ENCODE measurements around the gene APOL5. TPM values are rescaled to one million over a fixed set of nuclear protein-coding genes. Genes with fewer than 3 reads are reported as not detected.
"Not testable (repeated sequence)": the region's sequence is repeated elsewhere in the genome, so short reads cannot be mapped to it uniquely, and the experiment has no call there.

APOL5 gene
- total RNA-seq, 2 donors from 2014 or later = not detected

- TF ChIP-seq CTCF (IDR thresholded peaks at IDR 0.05) = no peak
- no peak overlapping the region for H3K4me3 ChIP-seq
- no peak overlapping the region for H3K27ac ChIP-seq
- H3K27me3 ChIP-seq = no peaks in the 10 kb centered on the region
- no peaks in the 10 kb centered on the region for H3K4me1 ChIP-seq
- H3K9ac ChIP-seq (ENCODE audit: low read depth in 2 of 2, low read length in 2 of 2) = no peak overlapping the region
- intact Hi-C loops (cut with DNase I) = no loop called here
- no peaks in the 10 kb centered on the region for H3K9me3 ChIP-seq
- DNase-seq = no peak
- H3K36me3 ChIP-seq = no peaks in the 10 kb centered on the region
Measured at GRCh38 chr22:35697142-35697541, 20.5 kb upstream of the APOL5 start.

GRCh38 chr22:35699852-35700251 lies 17.8 kb upstream of the APOL5 start:
- H3K27ac ChIP-seq; DNase-seq; H3K9ac ChIP-seq (ENCODE audit: low read depth in 2 of 2, low read length in 2 of 2); H3K36me3 ChIP-seq; H3K27me3 ChIP-seq; intact Hi-C loops (cut with DNase I); H3K4me3 ChIP-seq; H3K9me3 ChIP-seq; H3K4me1 ChIP-seq: not testable (repeated sequence)

- H3K27ac ChIP-seq = no peak overlapping the region
- no peak for DNase-seq
- no peak overlapping the region for H3K9ac ChIP-seq (ENCODE audit: low read depth in 2 of 2, low read length in 2 of 2)
- intact Hi-C loops (cut with DNase I) = no loop called here
- no peaks in the 10 kb centered on the region for H3K27me3 ChIP-seq
- no peak for TF ChIP-seq CTCF (IDR thresholded peaks at IDR 0.05)
- H3K4me1 ChIP-seq = no peaks in the 10 kb centered on the region
- H3K9me3 ChIP-seq = no peaks in the 10 kb centered on the region
- no peak overlapping the region for H3K4me3 ChIP-seq
- H3K36me3 ChIP-seq = no peaks in the 10 kb centered on the region
Measured at GRCh38 chr22:35703861-35704584, 13.6 kb upstream of the APOL5 start.

- intact Hi-C loops (cut with DNase I) = no loop called here
- Histone ChIP-seq H3K4me1 (no peaks in the 10 kb centered on the region), H3K9ac (ENCODE audit: low read depth in 2 of 2, low read length in 2 of 2) (no peak overlapping the region), H3K36me3 (no peaks in the 10 kb centered on the region), H3K4me3 (no peak overlapping the region), H3K27ac (no peak overlapping the region), H3K27me3 (no peaks in the 10 kb centered on the region), H3K9me3 (no peaks in the 10 kb centered on the region)
- no peak for DNase-seq
- TF ChIP-seq CTCF (IDR thresholded peaks at IDR 0.05) = no peak
Measured at GRCh38 chr22:35705141-35705540, 12.5 kb upstream of the APOL5 start.

GRCh38 chr22:35708453-35708852 lies 9.2 kb upstream of the APOL5 start:
- Histone ChIP-seq H3K9me3 (no peaks in the 10 kb centered on the region), H3K4me3 (no peak overlapping the region), H3K36me3 (no peaks in the 10 kb centered on the region), H3K27me3 (no peaks in the 10 kb centered on the region), H3K27ac (no peak overlapping the region), H3K4me1 (no peaks in the 10 kb centered on the region), H3K9ac (ENCODE audit: low read depth in 2 of 2, low read length in 2 of 2) (no peak overlapping the region)
- DNase-seq = no peak
- TF ChIP-seq CTCF (IDR thresholded peaks at IDR 0.05) = no peak
- intact Hi-C loops (cut with DNase I) = no loop called here

- H3K4me1 ChIP-seq = no peaks in the 10 kb centered on the region
- no peaks in the 10 kb centered on the region for H3K36me3 ChIP-seq
- intact Hi-C loops (cut with DNase I) = no loop called here
- no peak overlapping the region for H3K4me3 ChIP-seq
- H3K9me3 ChIP-seq = no peaks in the 10 kb centered on the region
- H3K27ac ChIP-seq = no peak overlapping the region
- DNase-seq = no peak
- H3K9ac ChIP-seq (ENCODE audit: low read depth in 2 of 2, low read length in 2 of 2) = no peak overlapping the region
- H3K27me3 ChIP-seq = no peaks in the 10 kb centered on the region
- no peak for TF ChIP-seq CTCF (IDR thresholded peaks at IDR 0.05)
Measured at GRCh38 chr22:35708917-35709316, 8.8 kb upstream of the APOL5 start.
